Measurements from ENCODE around the gene DMBX1.

GRCh38 chr1:46484783-46485490 lies 4.7 kb upstream of the DMBX1 start:
- TF ChIP-seq CTCF (IDR thresholded peaks at IDR 0.05) (no peak), EP300 (IDR thresholded peaks at IDR 0.05) (no peak)
